ENCODE results near the gene BBS2. TPM values are rescaled to one million over a fixed set of nuclear protein-coding genes. Genes with fewer than 3 reads are reported as not detected.

BBS2 gene
- total RNA-seq, 4 donors from 2014 or later: 79.8 to 144 (median 120) TPM

DNA sequence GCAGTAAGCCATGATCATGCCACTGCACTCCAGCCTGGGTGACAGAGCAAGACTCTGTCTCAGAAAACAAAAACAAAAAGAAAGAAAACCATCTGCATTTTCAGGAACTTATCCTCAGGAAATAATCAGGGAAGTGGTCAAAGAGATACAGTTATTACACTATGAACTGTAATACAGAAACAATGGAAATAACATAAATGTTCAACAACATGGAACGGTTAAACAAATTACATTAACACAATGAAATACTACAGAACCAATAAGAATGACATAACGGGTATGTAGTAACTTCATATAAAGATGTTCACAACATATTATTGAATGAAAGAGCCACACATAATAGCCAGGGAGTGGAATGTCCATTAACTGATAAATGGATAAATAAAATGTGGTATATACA, 6.7 kb downstream of the BBS2 start:
- Histone ChIP-seq H3K4me3 (no peak overlapping the region), H3K4me1 (peaks cover 0 to 78% (median 7%) of the 10 kb centered on the region in 4 donors), H3K36me3 (peaks cover 3 to 48% (median 11%) of the 10 kb centered on the region in 3 donors), H3K27me3 (no peaks in the 10 kb centered on the region), H3K9me3 (no peaks in the 10 kb centered on the region), H3K27ac (peak overlapping the region in 2 of 4 donors; percentile 97 to 98)
- TF ChIP-seq, protein P1, sequence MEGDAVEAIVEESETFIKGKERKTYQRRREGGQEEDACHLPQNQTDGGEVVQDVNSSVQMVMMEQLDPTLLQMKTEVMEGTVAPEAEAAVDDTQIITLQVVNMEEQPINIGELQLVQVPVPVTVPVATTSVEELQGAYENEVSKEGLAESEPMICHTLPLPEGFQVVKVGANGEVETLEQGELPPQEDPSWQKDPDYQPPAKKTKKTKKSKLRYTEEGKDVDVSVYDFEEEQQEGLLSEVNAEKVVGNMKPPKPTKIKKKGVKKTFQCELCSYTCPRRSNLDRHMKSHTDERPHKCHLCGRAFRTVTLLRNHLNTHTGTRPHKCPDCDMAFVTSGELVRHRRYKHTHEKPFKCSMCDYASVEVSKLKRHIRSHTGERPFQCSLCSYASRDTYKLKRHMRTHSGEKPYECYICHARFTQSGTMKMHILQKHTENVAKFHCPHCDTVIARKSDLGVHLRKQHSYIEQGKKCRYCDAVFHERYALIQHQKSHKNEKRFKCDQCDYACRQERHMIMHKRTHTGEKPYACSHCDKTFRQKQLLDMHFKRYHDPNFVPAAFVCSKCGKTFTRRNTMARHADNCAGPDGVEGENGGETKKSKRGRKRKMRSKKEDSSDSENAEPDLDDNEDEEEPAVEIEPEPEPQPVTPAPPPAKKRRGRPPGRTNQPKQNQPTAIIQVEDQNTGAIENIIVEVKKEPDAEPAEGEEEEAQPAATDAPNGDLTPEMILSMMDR (IDR thresholded peaks at IDR 0.05): no peak
- no peak for TF ChIP-seq POLR2A (IDR thresholded peaks at IDR 0.05)
- TF ChIP-seq EP300 (IDR thresholded peaks at IDR 0.05): no peak
- DNase-seq (ENCODE audit: low spot score in 2 of 2): no peak
- WGBS, 2 donors: 84 to 88% methylated on average over 2 of the region's 2 CpGs

DNA sequence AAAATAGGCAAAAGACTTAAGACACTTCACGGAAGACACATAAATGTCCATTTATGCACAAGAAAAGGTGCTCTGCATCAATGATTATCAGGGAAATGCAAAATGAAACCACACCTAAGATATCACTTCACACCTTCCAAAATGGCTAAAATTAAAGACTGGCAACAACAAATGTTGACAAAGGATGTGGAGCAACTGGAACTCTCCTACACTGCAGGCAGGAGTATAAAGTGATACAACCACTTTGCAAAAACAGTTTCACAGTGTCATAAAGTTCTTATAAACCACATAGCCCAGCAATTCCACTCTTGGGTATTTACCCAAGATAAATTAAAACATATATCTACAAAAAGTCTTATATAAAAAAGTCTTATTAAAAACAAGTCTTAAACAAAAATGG, 7.8 kb downstream of the BBS2 start:
- Histone ChIP-seq H3K27ac (no peak overlapping the region), H3K4me3 (no peak overlapping the region), H3K9me3 (no peaks in the 10 kb centered on the region), H3K36me3 (peaks cover 3 to 57% (median 11%) of the 10 kb centered on the region in 3 donors), H3K4me1 (peaks cover 0 to 78% (median 6%) of the 10 kb centered on the region in 4 donors), H3K27me3 (no peaks in the 10 kb centered on the region)
- no peak for TF ChIP-seq EP300 (IDR thresholded peaks at IDR 0.05)
- TF ChIP-seq, protein P1 (IDR thresholded peaks at IDR 0.05): no peak
- TF ChIP-seq POLR2A (IDR thresholded peaks at IDR 0.05): no peak
- WGBS, 2 donors: 100% methylated on average over 1 of the region's 1 CpG
- no peak for DNase-seq (ENCODE audit: low spot score in 2 of 2)

GRCh38 chr16:56510544-56510943, 9.3 kb downstream of the BBS2 start:
- H3K4me1 ChIP-seq: peaks cover 0 to 77% (median 3%) of the 10 kb centered on the region in 4 donors
- no peak for DNase-seq (ENCODE audit: low spot score in 2 of 2)
- TF ChIP-seq POLR2A (IDR thresholded peaks at IDR 0.05) (no peak), EP300 (IDR thresholded peaks at IDR 0.05) (no peak)
- TF ChIP-seq, protein P1 (IDR thresholded peaks at IDR 0.05): no peak
- H3K4me3 ChIP-seq: no peak overlapping the region
- H3K36me3 ChIP-seq: peaks cover 3 to 63% (median 11%) of the 10 kb centered on the region in 3 donors
- H3K27me3 ChIP-seq: no peaks in the 10 kb centered on the region
- no peaks in the 10 kb centered on the region for H3K9me3 ChIP-seq
- WGBS, 2 donors: 44 to 51% methylated on average over 2 of the region's 2 CpGs
- H3K27ac ChIP-seq: peak overlapping the region in 2 of 4 donors; percentile 66 to 84

GRCh38 chr16:56506941-56507340, 12.9 kb downstream of the BBS2 start:
- TF ChIP-seq EP300 (IDR thresholded peaks at IDR 0.05) (peak in 1 of 2 donors; percentile 59), POLR2A (IDR thresholded peaks at IDR 0.05) (no peak)
- peaks cover 3 to 85% (median 15%) of the 10 kb centered on the region in 3 donors for H3K36me3 ChIP-seq
- no peaks in the 10 kb centered on the region for H3K27me3 ChIP-seq
- H3K27ac ChIP-seq: peak overlapping the region in 3 of 4 donors; percentile 34 to 85 (median 84)
- no peak overlapping the region for H3K4me3 ChIP-seq
- no peak for DNase-seq (ENCODE audit: low spot score in 2 of 2)
- H3K9me3 ChIP-seq: no peaks in the 10 kb centered on the region
- H3K4me1 ChIP-seq: peaks cover 0 to 60% (median 3%) of the 10 kb centered on the region in 4 donors

DNA sequence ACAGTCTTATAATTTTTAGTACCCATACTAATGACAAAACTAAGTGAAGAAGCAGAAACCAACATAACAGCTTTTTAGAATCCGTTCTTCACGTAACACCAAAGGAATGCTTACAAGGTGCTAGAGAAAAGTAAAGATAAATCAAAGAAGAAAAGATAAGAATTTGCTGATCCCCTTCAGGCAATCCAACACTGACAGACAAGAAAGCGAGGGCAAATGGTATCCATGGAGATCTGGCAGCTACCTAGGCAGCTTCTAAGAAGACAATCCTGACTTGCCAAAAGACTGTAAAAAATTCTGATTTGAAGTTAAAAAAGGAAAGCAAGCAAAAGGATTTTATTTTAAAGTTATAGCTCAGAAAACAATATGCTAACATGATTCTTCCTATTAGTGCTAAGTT, 14.6 kb downstream of the BBS2 start:
- TF ChIP-seq POLR2A (IDR thresholded peaks at IDR 0.05) (no peak), EP300 (IDR thresholded peaks at IDR 0.05) (no peak)
- TF ChIP-seq, protein P1 (IDR thresholded peaks at IDR 0.05): no peak
- peaks cover 0 to 46% (median 3%) of the 10 kb centered on the region in 4 donors for H3K4me1 ChIP-seq
- H3K27me3 ChIP-seq: no peaks in the 10 kb centered on the region
- no peak overlapping the region for H3K4me3 ChIP-seq
- 88 to 91% methylated on average over 3 of the region's 3 CpGs for WGBS, 2 donors
- H3K27ac ChIP-seq: peak overlapping the region in 3 of 4 donors; percentile 39 to 84 (median 74)
- H3K36me3 ChIP-seq: peaks cover 5 to 86% (median 16%) of the 10 kb centered on the region in 3 donors
- DNase-seq (ENCODE audit: low spot score in 2 of 2): no peak
- H3K9me3 ChIP-seq: no peaks in the 10 kb centered on the region

All from tibial nerve (tissue), 4 donors.